HG02943 (cell line): ENCODE measurements around the gene ACTR5.

Experiments
- ATAC-seq: cut with Tn5 transposase; IDR thresholded peaks from one replicate; pipeline ENCODE4 v1.9.1; 2021; ENCODE audit warnings: mild to moderate bottlenecking, low read depth, moderate library complexity; ENCODE audit not compliant: unreplicated experiment

Gene ACTR5

DNA sequence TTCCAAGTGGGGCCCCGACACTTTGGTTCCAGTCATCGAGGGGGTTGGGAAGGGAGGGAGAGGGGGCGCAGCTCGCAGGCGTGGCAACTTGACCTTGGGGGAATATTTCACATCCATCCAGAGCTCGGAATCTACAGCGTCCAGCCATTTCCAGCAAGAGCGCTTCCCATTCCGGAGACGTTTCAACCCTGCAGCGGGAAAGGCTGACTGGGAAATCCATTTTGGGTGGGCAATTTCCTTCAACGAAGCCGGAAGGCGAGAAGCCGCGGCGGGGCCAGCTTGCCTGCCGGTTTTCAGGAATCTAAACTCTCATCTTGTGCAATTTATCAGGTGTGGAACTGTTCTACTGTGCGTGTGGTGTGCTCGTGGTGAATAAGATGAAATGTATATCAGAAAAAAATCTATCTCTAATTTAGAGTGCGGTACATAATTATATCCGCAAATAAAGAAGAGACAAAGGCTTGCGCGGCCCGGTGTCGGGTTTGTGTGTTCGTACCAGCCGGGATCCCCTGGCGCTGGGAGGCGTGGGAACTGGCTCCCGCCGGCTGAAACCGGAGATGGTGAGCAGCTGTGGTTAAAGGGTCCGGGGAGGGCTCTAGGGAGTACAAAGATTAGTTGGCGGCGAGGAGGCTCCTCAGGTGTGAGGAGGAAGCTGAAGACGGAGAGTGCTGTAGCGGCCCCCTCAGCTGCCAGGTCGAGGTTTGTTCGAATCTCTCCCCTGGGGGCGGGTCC is 19.2 kb upstream of the ACTR5 start:
- ATAC-seq: no peak

DNA sequence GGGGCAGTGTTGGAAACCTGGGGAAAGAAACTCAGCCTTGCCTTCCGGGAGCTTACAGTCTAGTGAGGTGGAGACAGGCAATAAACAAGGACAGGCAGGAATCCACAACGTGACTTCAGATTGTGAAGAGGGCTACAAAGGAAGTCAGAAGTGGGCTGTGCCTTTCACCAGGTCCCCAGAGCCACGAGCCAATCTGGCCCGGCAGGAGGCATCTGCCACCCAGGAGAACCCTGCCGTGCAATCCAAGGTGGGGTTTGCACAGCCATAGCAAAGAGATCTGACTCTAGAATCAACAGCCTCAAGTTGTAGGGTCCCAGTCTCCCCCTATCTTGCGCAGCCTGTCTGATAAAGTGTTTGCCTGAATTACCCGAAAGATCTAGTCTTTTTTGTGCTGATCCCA is 18.5 kb upstream of the ACTR5 start:
- ATAC-seq: no peak

GRCh38 chr20:38730167-38730988 is 17.9 kb upstream of the ACTR5 start:
- no peak for ATAC-seq

- ATAC-seq: no peak
Measured at GRCh38 chr20:38730989-38731737, 17.1 kb upstream of the ACTR5 start.

DNA sequence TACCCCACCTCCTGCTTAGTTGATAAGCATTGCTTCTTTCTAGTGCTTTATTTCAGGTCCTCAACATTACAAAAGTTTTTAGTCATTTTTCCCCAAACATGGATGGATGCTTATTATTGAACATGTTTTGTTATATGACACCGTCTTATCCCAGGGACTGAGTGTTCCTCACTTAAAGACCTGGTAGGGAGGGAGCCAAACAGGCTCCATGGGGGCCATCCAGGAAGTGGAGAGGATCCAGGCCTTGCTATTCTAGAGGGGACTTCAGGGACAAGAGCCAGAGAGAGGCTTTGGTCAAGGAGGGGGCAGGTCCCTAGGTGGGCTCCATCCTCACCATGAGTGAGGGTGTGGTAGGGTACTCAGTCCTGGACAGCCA is 16.5 kb upstream of the ACTR5 start:
- ATAC-seq: no peak

- no peak for ATAC-seq
Measured at GRCh38 chr20:38732981-38733380, 15.3 kb upstream of the ACTR5 start.

GRCh38 chr20:38735172-38735571 is 13.1 kb upstream of the ACTR5 start:
- ATAC-seq: no peak

GRCh38 chr20:38737887-38738286 is 10.4 kb upstream of the ACTR5 start:
- no peak for ATAC-seq

DNA sequence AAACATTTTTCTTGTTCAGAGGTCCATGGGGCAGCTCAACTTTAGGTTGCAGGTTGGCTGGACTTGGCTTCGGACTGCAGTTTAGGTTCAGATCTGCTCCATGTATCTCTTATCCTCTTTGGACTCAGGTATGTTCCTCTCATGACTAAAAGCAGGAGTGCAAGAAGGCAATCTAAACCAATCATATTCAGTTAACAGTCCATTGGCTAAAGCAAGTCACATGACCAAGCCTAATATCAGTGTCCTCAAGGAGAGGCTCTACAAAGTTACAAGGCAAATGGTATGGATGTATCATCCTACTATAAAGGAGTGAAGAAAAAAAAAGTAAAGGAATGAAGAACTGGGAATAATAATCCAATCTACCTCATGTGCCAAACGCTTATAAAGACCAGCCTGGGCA is 2.5 kb upstream of the ACTR5 start:
- no peak for ATAC-seq

GRCh38 chr20:38747495-38748096 is 664 bp upstream of the ACTR5 start:
- no peak for ATAC-seq

- peak; percentile 40 for ATAC-seq
Measured at GRCh38 chr20:38748861-38749149, 545 bp downstream of the ACTR5 start.

GRCh38 chr20:38751360-38751976 is 3.2 kb downstream of the ACTR5 start:
- no peak for ATAC-seq

DNA sequence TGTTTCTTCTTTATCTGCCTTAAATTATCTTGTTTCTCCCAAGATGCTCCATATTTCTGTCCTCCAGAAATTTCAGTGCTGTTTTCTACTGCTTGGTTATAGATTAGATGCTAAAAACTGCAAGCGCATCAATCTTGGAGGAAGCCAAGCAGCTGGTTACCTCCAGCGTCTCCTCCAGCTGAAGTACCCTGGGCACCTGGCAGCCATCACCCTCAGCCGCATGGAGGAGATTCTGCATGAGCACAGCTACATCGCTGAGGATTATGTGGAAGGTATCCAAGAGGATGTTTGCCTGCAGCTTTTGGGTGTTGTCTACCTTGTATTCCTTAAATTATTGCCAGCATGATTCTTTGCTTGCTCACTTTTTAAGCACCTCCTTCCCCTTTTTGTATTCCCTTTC is 3.8 kb downstream of the ACTR5 start:
- no peak for ATAC-seq

DNA sequence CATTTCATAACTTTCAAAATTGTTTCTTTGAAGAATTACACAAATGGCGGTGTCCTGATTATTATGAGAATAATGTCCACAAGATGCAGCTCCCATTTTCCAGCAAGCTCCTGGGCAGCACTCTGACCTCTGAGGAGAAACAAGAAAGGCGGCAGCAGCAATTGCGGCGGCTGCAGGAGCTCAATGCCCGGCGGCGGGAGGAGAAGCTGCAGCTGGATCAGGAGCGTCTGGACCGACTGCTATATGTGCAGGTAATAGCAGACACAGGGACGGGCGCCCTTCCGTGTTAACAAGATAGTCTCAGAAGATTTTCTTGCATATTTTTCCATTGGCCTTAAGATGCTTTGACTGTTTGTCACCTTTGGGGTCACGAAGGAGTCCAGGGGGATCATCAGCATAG is 6.7 kb downstream of the ACTR5 start:
- no peak for ATAC-seq

DNA sequence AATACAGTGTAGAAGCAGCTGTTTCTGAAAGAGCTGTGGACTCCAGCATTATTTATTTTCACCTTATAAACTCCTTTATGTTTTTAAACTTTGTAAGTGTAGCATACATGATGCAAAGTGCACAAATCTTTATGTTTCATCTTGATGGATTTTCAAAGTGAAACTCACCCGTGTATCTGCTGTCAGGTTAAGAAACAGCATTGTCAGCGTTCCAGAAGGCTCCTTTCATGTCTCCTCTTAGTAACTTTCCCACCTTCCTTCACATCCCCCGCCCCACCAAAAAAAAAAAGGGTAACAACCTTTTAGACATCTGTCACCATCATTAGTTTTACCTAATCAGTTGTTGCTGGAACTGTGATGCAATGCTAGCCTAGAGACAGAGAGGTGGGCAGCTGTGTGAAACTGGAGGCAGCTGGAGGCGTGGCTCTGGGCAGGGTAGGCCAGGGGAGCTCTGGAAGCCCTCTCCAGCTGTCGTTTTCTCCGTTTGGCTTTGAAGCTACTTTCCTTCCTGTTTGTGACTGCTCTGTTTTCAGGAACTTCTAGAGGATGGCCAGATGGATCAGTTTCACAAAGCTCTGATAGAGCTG is 7.2 kb downstream of the ACTR5 start:
- ATAC-seq: no peak

GRCh38 chr20:38757145-38757775 is 9.0 kb downstream of the ACTR5 start:
- ATAC-seq: no peak

GRCh38 chr20:38759106-38759505 is 10.8 kb downstream of the ACTR5 start:
- no peak for ATAC-seq

DNA sequence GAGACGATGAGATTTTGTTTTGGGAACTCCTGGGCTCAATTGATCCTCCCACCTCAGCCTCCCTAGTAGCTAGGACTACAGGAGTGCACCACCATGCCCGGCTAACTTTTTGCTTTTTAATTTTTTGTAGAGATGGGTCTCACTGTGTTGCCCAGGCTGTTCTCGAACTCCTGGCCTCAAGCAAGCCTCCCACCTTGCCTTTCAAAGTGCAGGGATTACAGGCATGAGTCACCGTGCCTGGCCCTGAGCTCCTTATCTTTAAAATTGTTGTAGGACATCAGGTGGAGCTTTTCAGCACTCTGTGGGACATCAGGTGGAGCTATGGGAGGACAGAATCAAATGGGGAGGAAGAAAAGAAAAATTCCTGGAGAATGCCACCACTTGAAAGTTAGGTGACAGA is 12.7 kb downstream of the ACTR5 start:
- ATAC-seq: no peak

DNA sequence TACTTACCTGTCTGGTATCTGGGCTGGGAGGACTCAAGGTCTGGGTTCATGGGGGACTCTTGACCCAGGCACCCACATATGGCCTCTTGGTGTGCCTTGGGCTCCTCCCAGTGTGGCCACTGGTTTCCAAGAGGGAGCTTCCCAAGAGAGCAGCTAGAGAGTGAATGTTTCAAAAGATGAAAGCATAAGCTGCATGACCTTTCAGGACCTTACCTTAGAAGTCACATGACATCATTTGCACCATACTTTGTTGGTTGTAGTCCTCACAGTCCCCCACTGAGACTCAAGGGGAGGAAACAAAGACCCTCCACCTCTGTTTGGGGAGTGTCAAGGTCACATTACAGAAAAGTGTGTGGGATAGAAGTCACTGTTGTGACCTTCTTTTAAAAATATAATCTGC is 13.9 kb downstream of the ACTR5 start:
- no peak for ATAC-seq

DNA sequence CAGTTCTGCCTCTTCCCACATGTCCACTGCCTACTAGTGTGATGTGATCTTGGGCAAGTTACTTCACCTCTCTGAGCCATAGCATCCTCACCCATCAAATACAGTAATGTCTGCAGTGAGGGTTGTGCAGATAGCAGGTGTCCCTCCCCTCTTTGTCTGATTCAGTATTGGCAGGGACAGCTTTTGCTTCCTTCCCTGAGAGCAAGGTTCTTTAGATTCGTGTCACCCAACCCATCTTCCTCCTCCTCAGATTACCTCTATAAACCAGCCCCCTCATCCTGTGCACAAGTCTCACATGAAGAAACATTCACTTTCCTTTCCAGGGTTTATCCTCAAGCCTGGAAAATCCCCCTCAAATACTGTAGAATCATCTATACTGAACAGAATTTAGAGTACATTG is 15.4 kb downstream of the ACTR5 start:
- ATAC-seq: no peak
